Measurements from ENCODE around the gene RNU6-1.

The RNU6-1 gene

GRCh38 chr15:67882487-67883233 lies 42.8 kb upstream of the RNU6-1 start:
- H3K27ac ChIP-seq (replicated peaks) = peak overlapping the region; percentile 70
- TF ChIP-seq GABPA (IDR thresholded peaks at IDR 0.05; ENCODE audit: low read depth) (no peak), SPI1 (IDR thresholded peaks at IDR 0.05; ENCODE audit: borderline replicate concordance, low read depth) (peak; percentile 6; the same call in 1 of the 2 replicates)

DNA sequence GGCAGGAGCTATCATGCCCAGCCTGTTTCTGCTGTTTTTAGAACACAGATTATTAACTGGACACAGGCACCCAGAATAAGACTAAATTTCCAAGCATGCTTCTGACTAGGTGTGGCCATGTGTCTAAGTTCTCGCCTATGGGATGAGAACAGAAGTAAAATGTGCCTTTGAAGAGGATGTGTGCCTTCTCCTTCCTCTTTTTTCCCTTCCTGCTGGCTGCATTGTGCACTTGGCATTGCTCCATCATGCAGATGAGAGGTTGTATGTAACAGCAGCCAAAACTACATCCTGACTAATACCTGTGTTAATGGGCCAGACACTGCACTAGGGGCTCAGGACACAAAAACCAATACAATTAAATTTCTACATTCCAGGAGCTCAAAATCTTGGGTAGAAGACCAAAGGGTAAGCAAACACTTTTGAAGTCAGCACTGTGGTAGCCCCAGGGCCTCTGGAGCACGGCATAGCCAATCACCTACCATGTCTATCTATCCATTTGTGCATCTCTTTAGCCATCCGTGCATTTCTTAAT lies 40.9 kb upstream of the RNU6-1 start:
- TF ChIP-seq CTCF (IDR thresholded peaks at IDR 0.05; ENCODE audit: insufficient read depth, low read length) = no peak
- peak; percentile 82; the same call in 1 of the 2 replicates for TF ChIP-seq SPI1 (IDR thresholded peaks at IDR 0.05; ENCODE audit: borderline replicate concordance, low read depth)
- TF ChIP-seq POLR2AphosphoS5 (IDR thresholded peaks at IDR 0.05; ENCODE audit: low read depth) = peak; percentile 80
- peak; percentile 79 to 93 for DNase-seq (ENCODE audit: low read depth in 1 of 2, low spot score in 1 of 2)
- Histone ChIP-seq H3K27me3 (ENCODE audit: insufficient read depth, poor library complexity, severe bottlenecking) (no peaks in the 10 kb centered on the region), H3K27ac (replicated peaks) (peak overlapping the region; percentile 70), H3K4me3 (replicated peaks; ENCODE audit: insufficient read depth, low read length) (no peak overlapping the region)

More at GRCh38 chr15:67882487-67883233, 42.8 kb upstream of the RNU6-1 start:
- Histone ChIP-seq H3K27me3 (ENCODE audit: insufficient read depth, poor library complexity, severe bottlenecking) (no peaks in the 10 kb centered on the region), H3K4me3 (replicated peaks; ENCODE audit: insufficient read depth, low read length) (no peak overlapping the region)
- DNase-seq (ENCODE audit: low read depth in 1 of 2, low spot score in 1 of 2) = peak in 1 of 2 experiments; percentile 90

DNA sequence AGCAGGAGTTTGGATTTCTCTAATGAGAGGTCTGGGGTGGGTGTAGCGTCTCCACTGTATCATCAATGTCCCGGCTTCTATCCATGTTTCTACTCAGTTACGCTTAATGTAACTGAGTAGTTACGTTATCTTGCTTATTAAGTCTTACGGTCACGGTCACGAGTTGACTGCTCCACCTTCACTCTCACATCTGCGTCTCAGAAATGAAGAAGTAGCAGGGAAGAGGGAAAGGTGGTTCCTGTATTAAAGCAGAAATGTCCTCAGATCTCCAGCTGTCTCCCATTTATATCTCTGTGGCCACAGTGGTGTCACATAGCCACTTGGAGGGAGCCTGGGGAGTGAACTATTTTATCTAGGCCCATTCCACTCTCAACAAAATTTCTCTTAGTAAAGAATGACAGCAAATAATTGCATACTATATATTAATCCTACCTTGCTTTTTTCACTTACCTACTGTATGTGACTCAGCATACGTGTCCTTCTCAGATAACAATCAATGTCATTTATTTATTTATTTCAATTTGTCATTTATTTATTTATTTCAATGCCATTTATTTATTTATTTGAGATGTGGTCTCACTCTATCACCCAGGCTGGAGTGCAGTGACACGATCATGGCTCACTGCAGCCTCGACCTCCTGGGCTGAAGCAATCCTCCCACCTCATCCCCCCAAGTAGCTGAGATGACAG lies 39.7 kb upstream of the RNU6-1 start:
- no peaks in the 10 kb centered on the region for H3K27me3 ChIP-seq (ENCODE audit: insufficient read depth, poor library complexity, severe bottlenecking)
- H3K27ac ChIP-seq (replicated peaks) = peak overlapping the region; percentile 70
- TF ChIP-seq SPI1 (IDR thresholded peaks at IDR 0.05; ENCODE audit: borderline replicate concordance, low read depth) (peak; percentile 69; the same call in 1 of the 2 replicates), CTCF (IDR thresholded peaks at IDR 0.05; ENCODE audit: insufficient read depth, low read length) (no peak), POLR2AphosphoS5 (IDR thresholded peaks at IDR 0.05; ENCODE audit: low read depth) (peak; percentile 90), GABPA (IDR thresholded peaks at IDR 0.05; ENCODE audit: low read depth) (no peak)
- TF ChIP-seq, protein P1, sequence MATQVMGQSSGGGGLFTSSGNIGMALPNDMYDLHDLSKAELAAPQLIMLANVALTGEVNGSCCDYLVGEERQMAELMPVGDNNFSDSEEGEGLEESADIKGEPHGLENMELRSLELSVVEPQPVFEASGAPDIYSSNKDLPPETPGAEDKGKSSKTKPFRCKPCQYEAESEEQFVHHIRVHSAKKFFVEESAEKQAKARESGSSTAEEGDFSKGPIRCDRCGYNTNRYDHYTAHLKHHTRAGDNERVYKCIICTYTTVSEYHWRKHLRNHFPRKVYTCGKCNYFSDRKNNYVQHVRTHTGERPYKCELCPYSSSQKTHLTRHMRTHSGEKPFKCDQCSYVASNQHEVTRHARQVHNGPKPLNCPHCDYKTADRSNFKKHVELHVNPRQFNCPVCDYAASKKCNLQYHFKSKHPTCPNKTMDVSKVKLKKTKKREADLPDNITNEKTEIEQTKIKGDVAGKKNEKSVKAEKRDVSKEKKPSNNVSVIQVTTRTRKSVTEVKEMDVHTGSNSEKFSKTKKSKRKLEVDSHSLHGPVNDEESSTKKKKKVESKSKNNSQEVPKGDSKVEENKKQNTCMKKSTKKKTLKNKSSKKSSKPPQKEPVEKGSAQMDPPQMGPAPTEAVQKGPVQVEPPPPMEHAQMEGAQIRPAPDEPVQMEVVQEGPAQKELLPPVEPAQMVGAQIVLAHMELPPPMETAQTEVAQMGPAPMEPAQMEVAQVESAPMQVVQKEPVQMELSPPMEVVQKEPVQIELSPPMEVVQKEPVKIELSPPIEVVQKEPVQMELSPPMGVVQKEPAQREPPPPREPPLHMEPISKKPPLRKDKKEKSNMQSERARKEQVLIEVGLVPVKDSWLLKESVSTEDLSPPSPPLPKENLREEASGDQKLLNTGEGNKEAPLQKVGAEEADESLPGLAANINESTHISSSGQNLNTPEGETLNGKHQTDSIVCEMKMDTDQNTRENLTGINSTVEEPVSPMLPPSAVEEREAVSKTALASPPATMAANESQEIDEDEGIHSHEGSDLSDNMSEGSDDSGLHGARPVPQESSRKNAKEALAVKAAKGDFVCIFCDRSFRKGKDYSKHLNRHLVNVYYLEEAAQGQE (IDR thresholded peaks at IDR 0.05; ENCODE audit: insufficient replicate concordance, low read depth) = no peak
- DNase-seq (ENCODE audit: low read depth in 1 of 2, low spot score in 1 of 2) = peak in 1 of 2 experiments; percentile 83
- no peak overlapping the region for H3K4me3 ChIP-seq (replicated peaks; ENCODE audit: insufficient read depth, low read length)

DNA sequence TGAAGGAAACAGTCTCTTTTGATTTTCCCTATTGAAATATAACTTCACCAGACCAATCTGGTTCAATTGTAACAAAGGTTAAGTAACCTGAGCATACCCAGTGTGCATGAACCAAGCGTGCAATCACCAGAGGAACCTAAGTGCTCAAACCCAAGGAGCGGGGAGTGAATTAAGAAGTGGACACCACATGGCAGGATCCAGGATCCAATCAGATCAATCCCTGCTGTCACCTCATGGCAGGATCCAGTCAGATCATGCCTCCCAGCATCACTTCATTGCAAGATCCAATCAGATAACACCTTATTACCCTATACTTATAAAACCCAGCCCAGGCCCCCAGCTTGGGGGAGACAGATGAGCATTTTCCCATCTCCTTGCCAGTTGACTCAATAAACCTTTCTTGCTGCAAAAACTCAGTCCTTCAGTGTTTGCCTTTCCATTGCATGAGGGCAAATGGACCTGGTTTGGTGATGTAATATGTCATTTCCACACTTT lies 38.9 kb upstream of the RNU6-1 start:
- H3K27ac ChIP-seq (replicated peaks) = peak overlapping the region; percentile 70
- peak in 1 of 2 experiments; percentile 37 for DNase-seq (ENCODE audit: low read depth in 1 of 2, low spot score in 1 of 2)
- no peaks in the 10 kb centered on the region for H3K27me3 ChIP-seq (ENCODE audit: insufficient read depth, poor library complexity, severe bottlenecking)
- no peak overlapping the region for H3K4me3 ChIP-seq (replicated peaks; ENCODE audit: insufficient read depth, low read length)
- TF ChIP-seq, protein P1 (IDR thresholded peaks at IDR 0.05; ENCODE audit: insufficient replicate concordance, low read depth) = no peak
- no peak for TF ChIP-seq SPI1 (IDR thresholded peaks at IDR 0.05; ENCODE audit: borderline replicate concordance, low read depth)
- TF ChIP-seq POLR2AphosphoS5 (IDR thresholded peaks at IDR 0.05; ENCODE audit: low read depth) = no peak
- TF ChIP-seq CTCF (IDR thresholded peaks at IDR 0.05; ENCODE audit: insufficient read depth, low read length) = no peak
